ENCODE results near the gene PLEKHG1. TPM values are rescaled to one million over a fixed set of nuclear protein-coding genes. Genes with fewer than 3 reads are reported as not detected.

The PLEKHG1 gene
- total RNA-seq, 1 donor, result 0.36 TPM

GRCh38 chr6:150592377-150592995 lies 7.2 kb upstream of the PLEKHG1 start:
- H3K27ac ChIP-seq (ENCODE audit: low read depth, low read length), result no peak overlapping the region
- H3K9me3 ChIP-seq (ENCODE audit: low read depth, low read length), result no peaks in the 10 kb centered on the region
- no peak overlapping the region for H3K4me3 ChIP-seq (ENCODE audit: insufficient read depth, low read length)
- peaks cover 18% of the 10 kb centered on the region for H3K27me3 ChIP-seq (ENCODE audit: insufficient read depth, low read length)
- DNase-seq (ENCODE audit: insufficient read length, low spot score, missing footprints), result no peak
- no peak overlapping the region for H3K4me2 ChIP-seq (ENCODE audit: insufficient read depth, low read length)
- TF ChIP-seq, protein P1, sequence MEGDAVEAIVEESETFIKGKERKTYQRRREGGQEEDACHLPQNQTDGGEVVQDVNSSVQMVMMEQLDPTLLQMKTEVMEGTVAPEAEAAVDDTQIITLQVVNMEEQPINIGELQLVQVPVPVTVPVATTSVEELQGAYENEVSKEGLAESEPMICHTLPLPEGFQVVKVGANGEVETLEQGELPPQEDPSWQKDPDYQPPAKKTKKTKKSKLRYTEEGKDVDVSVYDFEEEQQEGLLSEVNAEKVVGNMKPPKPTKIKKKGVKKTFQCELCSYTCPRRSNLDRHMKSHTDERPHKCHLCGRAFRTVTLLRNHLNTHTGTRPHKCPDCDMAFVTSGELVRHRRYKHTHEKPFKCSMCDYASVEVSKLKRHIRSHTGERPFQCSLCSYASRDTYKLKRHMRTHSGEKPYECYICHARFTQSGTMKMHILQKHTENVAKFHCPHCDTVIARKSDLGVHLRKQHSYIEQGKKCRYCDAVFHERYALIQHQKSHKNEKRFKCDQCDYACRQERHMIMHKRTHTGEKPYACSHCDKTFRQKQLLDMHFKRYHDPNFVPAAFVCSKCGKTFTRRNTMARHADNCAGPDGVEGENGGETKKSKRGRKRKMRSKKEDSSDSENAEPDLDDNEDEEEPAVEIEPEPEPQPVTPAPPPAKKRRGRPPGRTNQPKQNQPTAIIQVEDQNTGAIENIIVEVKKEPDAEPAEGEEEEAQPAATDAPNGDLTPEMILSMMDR (IDR thresholded peaks at IDR 0.05; ENCODE audit: extremely low read depth, low read depth, low read length), result no peak
- no peaks in the 10 kb centered on the region for H3K36me3 ChIP-seq (ENCODE audit: insufficient read depth, low read length)
- H2AFZ ChIP-seq (ENCODE audit: low read length), result no peak overlapping the region
- no peaks in the 10 kb centered on the region for H3K4me1 ChIP-seq (ENCODE audit: insufficient read depth, low read length)
- H4K20me1 ChIP-seq (ENCODE audit: insufficient read depth, low read length), result no peaks in the 10 kb centered on the region
- no peaks in the 10 kb centered on the region for H3K79me2 ChIP-seq (ENCODE audit: insufficient read depth, low read length)

GRCh38 chr6:150593119-150593518 lies 6.6 kb upstream of the PLEKHG1 start:
- no peak overlapping the region for H3K4me2 ChIP-seq (ENCODE audit: insufficient read depth, low read length)
- no peak overlapping the region for H3K27ac ChIP-seq (ENCODE audit: low read depth, low read length)
- H4K20me1 ChIP-seq (ENCODE audit: insufficient read depth, low read length), result no peaks in the 10 kb centered on the region
- no peaks in the 10 kb centered on the region for H3K9me3 ChIP-seq (ENCODE audit: low read depth, low read length)
- H3K4me3 ChIP-seq (ENCODE audit: insufficient read depth, low read length), result no peak overlapping the region
- no peak overlapping the region for H2AFZ ChIP-seq (ENCODE audit: low read length)
- DNase-seq (ENCODE audit: insufficient read length, low spot score, missing footprints), result no peak
- peaks cover 24% of the 10 kb centered on the region for H3K27me3 ChIP-seq (ENCODE audit: insufficient read depth, low read length)
- TF ChIP-seq, protein P1 (IDR thresholded peaks at IDR 0.05; ENCODE audit: extremely low read depth, low read depth, low read length), result no peak
- no peaks in the 10 kb centered on the region for H3K79me2 ChIP-seq (ENCODE audit: insufficient read depth, low read length)
- no peaks in the 10 kb centered on the region for H3K36me3 ChIP-seq (ENCODE audit: insufficient read depth, low read length)
- H3K4me1 ChIP-seq (ENCODE audit: insufficient read depth, low read length), result no peaks in the 10 kb centered on the region

GRCh38 chr6:150596439-150596838 lies 3.2 kb upstream of the PLEKHG1 start:
- Histone ChIP-seq H3K4me3 (ENCODE audit: insufficient read depth, low read length) (no peak overlapping the region), H3K36me3 (ENCODE audit: insufficient read depth, low read length) (no peaks in the 10 kb centered on the region), H3K27me3 (ENCODE audit: insufficient read depth, low read length) (peaks cover 52% of the 10 kb centered on the region), H3K4me2 (ENCODE audit: insufficient read depth, low read length) (no peak overlapping the region), H3K9me3 (ENCODE audit: low read depth, low read length) (no peaks in the 10 kb centered on the region), H3K79me2 (ENCODE audit: insufficient read depth, low read length) (no peaks in the 10 kb centered on the region), H3K27ac (ENCODE audit: low read depth, low read length) (no peak overlapping the region), H3K4me1 (ENCODE audit: insufficient read depth, low read length) (peaks cover 6% of the 10 kb centered on the region), H2AFZ (ENCODE audit: low read length) (no peak overlapping the region), H4K20me1 (ENCODE audit: insufficient read depth, low read length) (no peaks in the 10 kb centered on the region)
- DNase-seq (ENCODE audit: insufficient read length, low spot score, missing footprints), result no peak
- TF ChIP-seq, protein P1 (IDR thresholded peaks at IDR 0.05; ENCODE audit: extremely low read depth, low read depth, low read length), result no peak

GRCh38 chr6:150598401-150598800 lies 1.3 kb upstream of the PLEKHG1 start:
- H2AFZ ChIP-seq (ENCODE audit: low read length), result no peak overlapping the region
- H3K79me2 ChIP-seq (ENCODE audit: insufficient read depth, low read length), result no peaks in the 10 kb centered on the region
- H3K27ac ChIP-seq (ENCODE audit: low read depth, low read length), result no peak overlapping the region

More at GRCh38 chr6:150598401-150598800, 1.3 kb upstream of the PLEKHG1 start:
- H3K4me3 ChIP-seq (ENCODE audit: insufficient read depth, low read length), result no peak overlapping the region
- H3K36me3 ChIP-seq (ENCODE audit: insufficient read depth, low read length), result no peaks in the 10 kb centered on the region
- TF ChIP-seq, protein P1 (IDR thresholded peaks at IDR 0.05; ENCODE audit: extremely low read depth, low read depth, low read length), result no peak
- peaks cover 57% of the 10 kb centered on the region for H3K27me3 ChIP-seq (ENCODE audit: insufficient read depth, low read length)
- no peaks in the 10 kb centered on the region for H3K9me3 ChIP-seq (ENCODE audit: low read depth, low read length)
- no peak overlapping the region for H3K4me2 ChIP-seq (ENCODE audit: insufficient read depth, low read length)
- no peaks in the 10 kb centered on the region for H4K20me1 ChIP-seq (ENCODE audit: insufficient read depth, low read length)
- DNase-seq (ENCODE audit: insufficient read length, low spot score, missing footprints), result no peak
- peaks cover 6% of the 10 kb centered on the region for H3K4me1 ChIP-seq (ENCODE audit: insufficient read depth, low read length)
